Measurements from ENCODE around the gene MPHOSPH9.

Gene MPHOSPH9

DNA sequence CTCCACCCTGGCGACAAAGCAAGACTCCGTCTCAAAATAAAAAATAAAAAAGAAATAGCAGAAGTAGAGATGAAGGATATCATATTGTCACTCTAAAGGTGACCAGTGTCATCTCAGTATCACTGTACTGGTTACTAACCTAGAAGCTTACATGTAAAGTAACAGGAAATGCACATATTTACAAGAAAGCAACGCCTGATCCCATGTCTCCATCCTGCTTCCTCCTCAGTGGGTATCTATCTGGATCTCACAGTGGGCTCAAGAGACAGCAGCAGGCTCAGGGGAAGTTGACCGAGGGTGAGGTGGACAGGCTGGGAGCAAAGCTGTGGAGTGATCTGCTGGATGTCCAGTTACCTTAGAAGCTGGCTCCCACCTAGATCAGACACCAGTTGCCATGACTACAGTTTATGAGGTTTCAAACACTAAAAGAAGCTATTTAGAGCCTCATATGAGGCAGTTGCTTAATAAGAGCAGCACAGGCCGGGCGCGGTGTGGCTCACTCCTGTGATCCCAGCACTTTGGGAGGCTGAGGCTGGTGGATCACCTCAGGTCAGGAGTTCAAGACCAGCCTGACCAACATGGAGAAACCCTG is 10.8 kb upstream of the MPHOSPH9 start:
- Histone ChIP-seq H3K27me3 (ENCODE audit: low read depth, low read length) (no peaks in the 10 kb centered on the region), H3K4me3 (ENCODE audit: low read length) (no peak overlapping the region), H3K27ac (ENCODE audit: low read length) (no peak overlapping the region), H3K36me3 (replicated peaks; ENCODE audit: low read depth, low read length) (peaks cover 14% of the 10 kb centered on the region), H4K20me1 (ENCODE audit: insufficient read depth, low read length) (peaks cover 22% of the 10 kb centered on the region), H3K9me3 (ENCODE audit: insufficient read depth, low read length) (no peaks in the 10 kb centered on the region), H2AFZ (ENCODE audit: low read depth, low read length) (no peak overlapping the region), H3K79me2 (ENCODE audit: low read length) (peaks cover 40% of the 10 kb centered on the region), H3K4me1 (ENCODE audit: low read length) (no peaks in the 10 kb centered on the region), H3K9ac (ENCODE audit: low read length) (no peak overlapping the region), H3K4me2 (ENCODE audit: low read length) (no peak overlapping the region)
- TF ChIP-seq, protein P1, sequence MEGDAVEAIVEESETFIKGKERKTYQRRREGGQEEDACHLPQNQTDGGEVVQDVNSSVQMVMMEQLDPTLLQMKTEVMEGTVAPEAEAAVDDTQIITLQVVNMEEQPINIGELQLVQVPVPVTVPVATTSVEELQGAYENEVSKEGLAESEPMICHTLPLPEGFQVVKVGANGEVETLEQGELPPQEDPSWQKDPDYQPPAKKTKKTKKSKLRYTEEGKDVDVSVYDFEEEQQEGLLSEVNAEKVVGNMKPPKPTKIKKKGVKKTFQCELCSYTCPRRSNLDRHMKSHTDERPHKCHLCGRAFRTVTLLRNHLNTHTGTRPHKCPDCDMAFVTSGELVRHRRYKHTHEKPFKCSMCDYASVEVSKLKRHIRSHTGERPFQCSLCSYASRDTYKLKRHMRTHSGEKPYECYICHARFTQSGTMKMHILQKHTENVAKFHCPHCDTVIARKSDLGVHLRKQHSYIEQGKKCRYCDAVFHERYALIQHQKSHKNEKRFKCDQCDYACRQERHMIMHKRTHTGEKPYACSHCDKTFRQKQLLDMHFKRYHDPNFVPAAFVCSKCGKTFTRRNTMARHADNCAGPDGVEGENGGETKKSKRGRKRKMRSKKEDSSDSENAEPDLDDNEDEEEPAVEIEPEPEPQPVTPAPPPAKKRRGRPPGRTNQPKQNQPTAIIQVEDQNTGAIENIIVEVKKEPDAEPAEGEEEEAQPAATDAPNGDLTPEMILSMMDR (IDR thresholded peaks at IDR 0.05; ENCODE audit: low read depth, low read length): no peak
- TF ChIP-seq EZH2phosphoT487 (IDR thresholded peaks at IDR 0.05; ENCODE audit: low read depth): no peak

DNA sequence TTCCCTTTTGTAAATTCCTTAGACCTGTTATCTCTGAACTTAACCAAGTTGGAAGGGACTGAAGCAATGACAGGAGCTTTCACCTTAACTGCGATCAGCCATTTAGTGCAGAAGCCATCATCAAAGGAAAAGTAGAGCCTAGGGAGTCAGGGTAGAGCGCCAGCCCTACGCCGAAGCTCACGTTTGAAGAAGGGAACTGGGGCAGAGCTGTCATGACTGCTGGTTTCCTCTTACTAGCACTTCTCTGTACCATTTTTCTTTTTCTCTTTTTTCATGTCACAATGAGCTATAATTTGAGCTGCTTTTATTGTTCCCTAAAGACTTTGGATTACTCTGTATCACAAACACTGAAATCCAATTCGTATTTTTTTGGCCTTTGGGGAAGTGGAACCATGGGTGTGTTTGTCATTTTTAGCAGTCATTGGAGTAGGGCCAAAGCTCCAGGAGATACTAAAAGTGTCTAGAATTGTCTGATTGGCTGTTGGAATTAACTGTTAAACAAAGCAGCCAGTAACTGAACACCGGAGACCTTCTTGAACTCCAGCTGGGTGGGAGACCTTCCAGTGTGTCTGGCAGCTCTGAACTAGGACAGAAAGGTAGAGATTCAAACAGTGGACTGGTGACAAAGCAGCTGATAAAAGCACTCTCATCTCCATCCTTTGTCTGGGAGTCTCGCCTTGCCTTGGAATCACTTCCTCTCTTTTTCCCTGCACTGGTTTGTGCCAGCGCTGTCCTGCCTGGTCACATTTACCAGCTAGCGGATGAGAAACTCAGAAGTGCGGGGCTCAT is 9.4 kb upstream of the MPHOSPH9 start:
- no peak overlapping the region for H3K4me2 ChIP-seq (ENCODE audit: low read length)
- peaks cover 43% of the 10 kb centered on the region for H3K79me2 ChIP-seq (ENCODE audit: low read length)
- H4K20me1 ChIP-seq (ENCODE audit: insufficient read depth, low read length): peaks cover 36% of the 10 kb centered on the region
- no peak overlapping the region for H3K4me3 ChIP-seq (ENCODE audit: low read length)
- TF ChIP-seq EZH2phosphoT487 (IDR thresholded peaks at IDR 0.05; ENCODE audit: low read depth): no peak
- TF ChIP-seq, protein P1 (IDR thresholded peaks at IDR 0.05; ENCODE audit: low read depth, low read length): no peak
- no peaks in the 10 kb centered on the region for H3K9me3 ChIP-seq (ENCODE audit: insufficient read depth, low read length)
- no peak overlapping the region for H3K27ac ChIP-seq (ENCODE audit: low read length)
- no peak overlapping the region for H2AFZ ChIP-seq (ENCODE audit: low read depth, low read length)
- no peak overlapping the region for H3K9ac ChIP-seq (ENCODE audit: low read length)
- H3K36me3 ChIP-seq (replicated peaks; ENCODE audit: low read depth, low read length): peaks cover 25% of the 10 kb centered on the region
- peaks cover 7% of the 10 kb centered on the region for H3K4me1 ChIP-seq (ENCODE audit: low read length)
- H3K27me3 ChIP-seq (ENCODE audit: low read depth, low read length): no peaks in the 10 kb centered on the region

DNA sequence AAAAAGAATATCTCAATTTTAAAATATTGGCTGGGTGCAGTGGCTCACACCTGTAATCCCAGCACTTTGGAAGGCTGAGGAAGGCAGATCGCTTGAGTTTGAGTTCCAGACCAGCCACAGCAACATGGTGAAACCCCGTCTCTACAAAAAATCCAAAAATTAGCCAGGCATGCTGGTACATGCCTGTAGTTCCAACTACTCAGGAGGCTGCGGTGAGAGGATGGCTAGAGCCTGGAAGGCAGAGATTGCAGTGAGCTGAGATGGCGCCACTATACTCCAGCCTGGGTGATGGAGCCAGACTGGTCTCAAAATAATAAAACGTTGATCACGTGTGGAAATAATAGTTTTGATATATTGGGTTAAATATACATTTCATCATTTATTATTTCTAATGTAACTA is 6.0 kb upstream of the MPHOSPH9 start:
- Histone ChIP-seq H3K4me1 (ENCODE audit: low read length) (peaks cover 29% of the 10 kb centered on the region), H3K9me3 (ENCODE audit: insufficient read depth, low read length) (no peaks in the 10 kb centered on the region), H3K9ac (ENCODE audit: low read length) (no peak overlapping the region), H4K20me1 (ENCODE audit: insufficient read depth, low read length) (peaks cover 48% of the 10 kb centered on the region), H3K4me2 (ENCODE audit: low read length) (no peak overlapping the region), H3K36me3 (replicated peaks; ENCODE audit: low read depth, low read length) (peaks cover 39% of the 10 kb centered on the region), H2AFZ (ENCODE audit: low read depth, low read length) (no peak overlapping the region), H3K79me2 (ENCODE audit: low read length) (peaks cover 47% of the 10 kb centered on the region), H3K27ac (ENCODE audit: low read length) (no peak overlapping the region), H3K4me3 (ENCODE audit: low read length) (no peak overlapping the region), H3K27me3 (ENCODE audit: low read depth, low read length) (no peaks in the 10 kb centered on the region)
- TF ChIP-seq EZH2phosphoT487 (IDR thresholded peaks at IDR 0.05; ENCODE audit: low read depth): no peak
- TF ChIP-seq, protein P1 (IDR thresholded peaks at IDR 0.05; ENCODE audit: low read depth, low read length): no peak

DNA sequence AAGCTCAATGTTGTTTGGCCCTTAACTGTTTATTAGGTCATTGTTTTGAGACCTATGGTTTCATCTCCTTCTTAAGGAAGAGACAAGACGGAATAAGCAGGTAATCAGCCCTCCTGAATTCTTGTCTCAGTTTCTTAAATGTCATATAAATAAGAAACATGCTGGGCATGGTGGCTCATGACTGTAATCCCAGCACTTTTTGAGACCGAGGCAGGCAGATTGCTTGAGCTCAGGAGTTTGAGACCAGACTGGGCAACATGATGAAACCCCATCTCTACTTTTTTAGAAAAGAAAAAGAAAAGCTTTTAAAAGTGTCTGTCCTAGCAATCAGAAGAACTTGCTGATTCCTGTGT is 5.4 kb upstream of the MPHOSPH9 start:
- peaks cover 29% of the 10 kb centered on the region for H3K4me1 ChIP-seq (ENCODE audit: low read length)
- no peak overlapping the region for H3K4me2 ChIP-seq (ENCODE audit: low read length)
- no peaks in the 10 kb centered on the region for H3K27me3 ChIP-seq (ENCODE audit: low read depth, low read length)
- H3K4me3 ChIP-seq (ENCODE audit: low read length): no peak overlapping the region
- H3K36me3 ChIP-seq (replicated peaks; ENCODE audit: low read depth, low read length): peaks cover 39% of the 10 kb centered on the region
- peaks cover 46% of the 10 kb centered on the region for H4K20me1 ChIP-seq (ENCODE audit: insufficient read depth, low read length)
- no peak overlapping the region for H2AFZ ChIP-seq (ENCODE audit: low read depth, low read length)
- no peak overlapping the region for H3K9ac ChIP-seq (ENCODE audit: low read length)
- no peaks in the 10 kb centered on the region for H3K9me3 ChIP-seq (ENCODE audit: insufficient read depth, low read length)
- H3K27ac ChIP-seq (ENCODE audit: low read length): no peak overlapping the region
- TF ChIP-seq, protein P1 (IDR thresholded peaks at IDR 0.05; ENCODE audit: low read depth, low read length): no peak
- no peak for TF ChIP-seq EZH2phosphoT487 (IDR thresholded peaks at IDR 0.05; ENCODE audit: low read depth)
- peaks cover 53% of the 10 kb centered on the region for H3K79me2 ChIP-seq (ENCODE audit: low read length)
